Kidney (tissue), 14 donors: ENCODE results near the gene HNRNPM. TPM values are rescaled to one million over a fixed set of nuclear protein-coding genes. Genes with fewer than 3 reads are reported as not detected.
A peak's percentile ranks its signal among the peaks of the same experiment; 100 is the strongest.

Experiments
- DNase-seq, 5 donors: peaks; one replicate each; pipeline ENCODE4 v3.0.0-alpha.2; 2013 to 2020
- FAIRE-seq: peaks from 2 replicates; lab custom pipeline; 2012; peaks lifted over from hg19 to GRCh38; lab: Jason Lieb, UNC
- H3K27ac ChIP-seq, 2 donors: one replicate each; pipeline ENCODE4 v1.7.0; 2013; ENCODE audit warnings: low read depth in 2 of 2, low read length in 2 of 2, inconsistent platforms in 1 of 2
- H3K27me3 ChIP-seq: one replicate; pipeline ENCODE4 v1.7.1; 2013; ENCODE audit warnings: low read length, inconsistent platforms; ENCODE audit not compliant: control insufficient read depth, insufficient read depth
- H3K36me3 ChIP-seq, 3 donors: one replicate each; pipeline versions ENCODE4 v1.7.0 to v1.7.1; 2013; ENCODE audit warnings: low read length in 3 of 3, control low read depth in 1 of 3, inconsistent platforms in 1 of 3; ENCODE audit not compliant: insufficient read depth in 3 of 3, control insufficient read depth in 2 of 3
- H3K4me1 ChIP-seq, 3 donors: one replicate each; pipeline versions ENCODE4 v1.7.0 to v1.7.1; 2013; ENCODE audit warnings: low read length in 3 of 3, inconsistent platforms in 1 of 3, low read depth in 1 of 3; ENCODE audit not compliant: control insufficient read depth in 2 of 3, insufficient read depth in 2 of 3
- H3K4me3 ChIP-seq, 3 donors: one replicate each; pipeline versions ENCODE4 v1.7.0 to v1.8.1; 2013; ENCODE audit warnings: low read length in 3 of 3, control low read depth in 1 of 3, inconsistent platforms in 1 of 3
- H3K9ac ChIP-seq, 3 donors: one replicate each; pipeline versions ENCODE4 v1.7.0 to v1.7.1; 2013; ENCODE audit warnings: low read length in 3 of 3, control low read depth in 1 of 3, inconsistent platforms in 1 of 3
- H3K9me3 ChIP-seq, 3 donors: one replicate each; pipeline versions ENCODE4 v1.7.0 to v1.7.1; 2013; ENCODE audit warnings: low read length in 3 of 3, control low read depth in 1 of 3, inconsistent platforms in 1 of 3; ENCODE audit not compliant: control insufficient read depth in 2 of 3, insufficient read depth in 1 of 3
- CTCF ChIP-seq: IDR thresholded peaks from 3 replicates; pipeline ENCODE4 v1.5.1; 2012; ENCODE audit warnings: mild to moderate bottlenecking, moderate library complexity, borderline replicate concordance; ENCODE audit not compliant: insufficient read depth; ENCODE audit errors: extremely low read depth
- intact Hi-C: fragments of 100-400 bp; cut with DNase I; formaldehyde crosslinking; loops from one replicate; pipeline ENCODE4 v1.11.1; 2022
- polyA plus RNA-seq: library from polyadenylated mRNA; stranded (reverse); fragments of 350-450 nt; fragmentation: Illumina TruSeq; extraction: RNeasy Lipid Tissue Mini Kit (QIAGEN cat#74804); gene quantifications from one replicate; pipeline ENCODE4 v1.2.3, GENCODE V29; 2014; ENCODE audit warnings: low read depth, low replicate concordance; ENCODE audit not compliant: insufficient read depth
- total RNA-seq: library from RNA; stranded (reverse); fragmentation: NEBNext Ultra II Directional; extraction: Animal tissue kit (Norgen Biotek cat#: 25700); gene quantifications from one replicate; pipeline ENCODE4 v1.2.1, GENCODE V29; 2021
- donor health status: control.
- donor health status: control.
- donor health status: control.
- donor health status: control.
- donor health status: control.
- donor health status: DM: yes; HTN: yes; CAD: no.
- donor health status: Normal renal cell carcinoma (clear cell type).

HNRNPM gene
- total and polyA plus RNA-seq, 2 donors from 2014 or later: 103 to 164 TPM

DNA sequence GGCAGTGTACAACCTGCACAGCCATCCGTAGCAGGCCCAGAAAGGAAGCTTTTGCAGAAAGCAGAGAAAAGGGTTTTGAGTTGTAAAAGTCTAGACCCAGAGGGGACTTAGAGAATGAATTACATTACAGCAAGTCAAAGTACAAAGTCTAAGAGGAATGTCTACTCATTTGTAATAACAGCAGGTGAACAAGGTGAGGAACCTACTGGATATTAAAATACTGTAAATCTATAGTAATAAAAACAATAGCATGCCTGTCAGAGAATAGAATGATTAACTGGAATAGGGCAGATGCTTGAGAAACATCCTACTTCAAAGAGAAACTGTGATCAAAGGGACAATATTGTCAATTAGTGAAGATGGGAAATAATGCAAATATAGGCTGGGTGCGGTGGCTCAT lies 87.5 kb downstream of the HNRNPM start:
- FAIRE-seq (no peak), DNase-seq (peak in 1 of 5 donors; percentile 11)
- H3K9ac ChIP-seq: no peak overlapping the region
- intact Hi-C loops: no loop called here
- no peaks in the 10 kb centered on the region for H3K27me3 ChIP-seq
- H3K4me1 ChIP-seq: no peaks in the 10 kb centered on the region
- H3K9me3 ChIP-seq: no peaks in the 10 kb centered on the region
- no peak overlapping the region for H3K27ac ChIP-seq
- no peaks in the 10 kb centered on the region for H3K36me3 ChIP-seq
- H3K4me3 ChIP-seq: no peak overlapping the region
- no peak for TF ChIP-seq CTCF

DNA sequence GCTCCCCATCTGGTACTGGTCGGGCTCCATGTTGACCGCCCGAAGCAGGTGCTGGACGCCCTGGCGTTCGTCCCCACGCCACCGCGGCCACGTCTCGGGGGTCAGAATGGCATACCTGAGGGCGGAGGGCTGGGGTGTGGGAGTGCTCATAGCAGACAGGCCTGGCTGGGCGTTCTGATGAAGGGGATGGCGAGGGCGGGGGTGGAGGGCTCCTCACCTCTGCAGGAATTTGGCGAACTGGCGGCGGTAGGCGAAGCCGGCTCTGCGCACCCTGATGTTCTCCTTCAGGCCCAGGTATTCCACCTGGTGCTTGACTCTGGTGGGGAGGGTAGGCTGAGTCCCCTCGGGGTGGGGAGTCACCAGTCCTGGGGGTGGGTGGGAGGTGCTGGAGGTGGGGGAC lies 91.5 kb downstream of the HNRNPM start:
- FAIRE-seq (no peak), DNase-seq (no peak)
- intact Hi-C loops: no loop called here
- Histone ChIP-seq H3K27me3 (no peaks in the 10 kb centered on the region), H3K9ac (no peak overlapping the region), H3K27ac (no peak overlapping the region), H3K4me3 (no peak overlapping the region), H3K9me3 (no peaks in the 10 kb centered on the region), H3K36me3 (no peaks in the 10 kb centered on the region), H3K4me1 (no peaks in the 10 kb centered on the region)
- TF ChIP-seq CTCF: no peak

GRCh38 chr19:8537099-8537498 lies 92.3 kb downstream of the HNRNPM start:
- FAIRE-seq (no peak), DNase-seq (no peak)
- Histone ChIP-seq H3K9ac (no peak overlapping the region), H3K36me3 (no peaks in the 10 kb centered on the region), H3K27ac (no peak overlapping the region), H3K4me1 (no peaks in the 10 kb centered on the region), H3K9me3 (no peaks in the 10 kb centered on the region), H3K4me3 (no peak overlapping the region), H3K27me3 (no peaks in the 10 kb centered on the region)
- TF ChIP-seq CTCF: no peak
- intact Hi-C loops: no loop called here

Other genes starting within 250 kb of the HNRNPM start
- gene CERS4, start 235.6 kb upstream of the HNRNPM start, total RNA-seq: 36.5 TPM
- 65.5 TPM for gene CERS4, start 235.6 kb upstream of the HNRNPM start, polyA plus RNA-seq
- gene CD320, start 136.6 kb upstream of the HNRNPM start, total RNA-seq: 26.1 TPM
- gene CD320, start 136.6 kb upstream of the HNRNPM start, polyA plus RNA-seq: 63.1 TPM
- gene NDUFA7, start 123.6 kb upstream of the HNRNPM start, total RNA-seq: 51.2 TPM
- gene NDUFA7, start 123.6 kb upstream of the HNRNPM start, polyA plus RNA-seq: 304 TPM
- 1,258 TPM for gene RPS28, start 123.5 kb upstream of the HNRNPM start, total RNA-seq
- gene RPS28, start 123.5 kb upstream of the HNRNPM start, polyA plus RNA-seq: 1,887 TPM
- gene KANK3, start 101.7 kb upstream of the HNRNPM start, total RNA-seq: 26.6 TPM
- 15.0 TPM for gene KANK3, start 101.7 kb upstream of the HNRNPM start, polyA plus RNA-seq
- gene ANGPTL4, start 80.8 kb upstream of the HNRNPM start, total RNA-seq: 7.2 TPM
- 40.3 TPM for gene ANGPTL4, start 80.8 kb upstream of the HNRNPM start, polyA plus RNA-seq
- gene RAB11B, start 54.6 kb upstream of the HNRNPM start, total RNA-seq: 146 TPM
- gene RAB11B, start 54.6 kb upstream of the HNRNPM start, polyA plus RNA-seq: 148 TPM
- gene MARCHF2, start 31.7 kb upstream of the HNRNPM start, total RNA-seq: 48.4 TPM
- gene MARCHF2, start 31.7 kb upstream of the HNRNPM start, polyA plus RNA-seq: 46.5 TPM
- gene PRAM1, start 57.7 kb downstream of the HNRNPM start, total RNA-seq: 4.6 TPM
- 0.99 TPM for gene PRAM1, start 57.7 kb downstream of the HNRNPM start, polyA plus RNA-seq
- 29.6 TPM for gene ZNF414, start 69.2 kb downstream of the HNRNPM start, total RNA-seq
- gene ZNF414, start 69.2 kb downstream of the HNRNPM start, polyA plus RNA-seq: 20.4 TPM
- 35.8 TPM for gene MYO1F, start 132.5 kb downstream of the HNRNPM start, total RNA-seq
- gene MYO1F, start 132.5 kb downstream of the HNRNPM start, polyA plus RNA-seq: 1.7 TPM
- 48.8 TPM for gene ADAMTS10, start 165.7 kb downstream of the HNRNPM start, total RNA-seq
- gene ADAMTS10, start 165.7 kb downstream of the HNRNPM start, polyA plus RNA-seq: 8.9 TPM
- gene NFILZ, start 185.7 kb downstream of the HNRNPM start, total RNA-seq: not detected
- not detected for gene NFILZ, start 185.7 kb downstream of the HNRNPM start, polyA plus RNA-seq